ENCODE measurements around the gene FAM9C.
"Not testable (repeated sequence)": the region's sequence is repeated elsewhere in the genome, so short reads cannot be mapped to it uniquely, and the experiment has no call there.

Gene FAM9C

GRCh38 chrX:13076176-13076961, 31.9 kb upstream of the FAM9C start:
- DNase-seq (ENCODE audit: low spot score) = no peak

GRCh38 chrX:13074297-13075262, 30.2 kb upstream of the FAM9C start:
- no peak for DNase-seq (ENCODE audit: low spot score)

DNA sequence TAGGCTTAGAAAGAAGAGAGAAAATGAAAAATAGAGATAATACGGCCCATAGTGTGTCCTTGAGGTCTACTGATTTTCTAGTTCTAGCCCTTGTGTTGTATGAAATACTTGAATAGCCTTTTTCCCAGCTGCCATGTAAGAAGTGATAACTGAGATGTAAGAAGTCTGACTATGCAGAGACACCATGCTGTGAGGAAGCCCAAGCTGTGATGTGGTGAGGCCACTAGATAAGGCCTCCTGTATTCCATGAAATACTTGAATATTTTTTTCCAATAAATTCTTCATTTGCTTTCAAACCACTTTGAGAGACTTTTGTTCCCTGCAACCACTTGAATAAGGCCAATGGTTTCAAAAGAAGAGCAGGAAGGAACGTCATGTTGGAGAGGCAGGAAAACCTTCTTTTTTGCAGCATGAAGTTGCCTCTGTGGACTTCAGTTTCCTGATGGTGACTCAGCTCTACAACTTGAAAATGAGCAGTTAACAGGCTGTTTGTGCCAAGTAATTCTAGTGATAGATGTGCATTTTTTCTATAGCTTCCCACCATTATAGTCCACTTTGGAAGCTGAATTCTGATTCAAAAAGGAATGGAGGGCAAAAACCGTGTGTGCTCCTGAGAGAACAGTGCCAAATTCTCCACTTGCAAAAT, 25.5 kb upstream of the FAM9C start:
- no peak for DNase-seq (ENCODE audit: low spot score)

GRCh38 chrX:13068651-13069050, 24.2 kb upstream of the FAM9C start:
- DNase-seq (ENCODE audit: low spot score) = no peak

- no peak for DNase-seq (ENCODE audit: low spot score)
These were observed 23.4 kb upstream of the FAM9C start for GRCh38 chrX:13067773-13068172.

GRCh38 chrX:13066391-13066790, 22.0 kb upstream of the FAM9C start:
- DNase-seq (ENCODE audit: low spot score) = no peak

GRCh38 chrX:13064599-13065143, 20.3 kb upstream of the FAM9C start:
- no peak for DNase-seq (ENCODE audit: low spot score)

DNA sequence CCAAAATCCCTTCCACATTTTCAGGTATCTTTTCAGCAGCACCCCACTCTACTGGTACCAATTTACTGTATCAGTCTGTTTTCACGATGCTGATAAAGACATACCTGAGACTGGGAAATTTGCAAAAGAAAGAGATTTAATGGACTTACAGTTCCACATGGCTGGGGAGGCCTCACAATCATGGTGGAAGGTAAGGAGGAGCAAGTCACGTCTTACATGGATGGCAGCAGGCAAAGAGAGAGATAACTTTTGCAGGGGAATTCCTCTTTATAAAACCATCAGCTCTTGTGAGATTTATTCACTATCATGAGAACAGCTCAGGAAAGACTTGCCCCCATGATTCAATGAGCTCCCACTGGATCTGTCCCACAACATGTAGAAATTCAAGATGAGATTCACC, 18.7 kb upstream of the FAM9C start:
- not testable (repeated sequence) for DNase-seq (ENCODE audit: low spot score)

DNA sequence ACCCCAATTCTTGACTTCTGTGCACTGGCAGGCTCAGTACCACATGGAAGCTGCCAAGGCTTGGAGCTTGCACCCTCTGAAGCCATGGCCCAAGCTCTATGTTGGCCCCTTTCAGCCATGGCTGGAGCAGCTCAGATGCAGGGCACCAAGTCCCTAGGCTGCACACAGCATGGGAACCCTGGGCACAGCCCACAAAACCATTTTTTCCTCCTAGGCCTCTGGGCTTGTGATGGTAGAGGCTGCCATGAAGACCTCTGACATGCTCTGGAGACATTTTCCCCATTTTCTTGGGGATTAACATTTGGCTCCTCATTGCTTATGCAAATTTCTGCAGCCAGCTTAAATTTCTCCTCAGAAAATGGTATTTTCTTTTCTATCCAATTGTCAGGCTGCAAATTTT, 17.9 kb upstream of the FAM9C start:
- DNase-seq (ENCODE audit: low spot score) = not testable (repeated sequence)

- DNase-seq (ENCODE audit: low spot score) = not testable (repeated sequence)
These were observed 16.8 kb upstream of the FAM9C start for GRCh38 chrX:13061215-13061708.

- DNase-seq (ENCODE audit: low spot score) = no peak
These were observed 15.4 kb upstream of the FAM9C start for GRCh38 chrX:13059637-13060499.

GRCh38 chrX:13055486-13055885, 11.1 kb upstream of the FAM9C start:
- no peak for DNase-seq (ENCODE audit: low spot score)

DNA sequence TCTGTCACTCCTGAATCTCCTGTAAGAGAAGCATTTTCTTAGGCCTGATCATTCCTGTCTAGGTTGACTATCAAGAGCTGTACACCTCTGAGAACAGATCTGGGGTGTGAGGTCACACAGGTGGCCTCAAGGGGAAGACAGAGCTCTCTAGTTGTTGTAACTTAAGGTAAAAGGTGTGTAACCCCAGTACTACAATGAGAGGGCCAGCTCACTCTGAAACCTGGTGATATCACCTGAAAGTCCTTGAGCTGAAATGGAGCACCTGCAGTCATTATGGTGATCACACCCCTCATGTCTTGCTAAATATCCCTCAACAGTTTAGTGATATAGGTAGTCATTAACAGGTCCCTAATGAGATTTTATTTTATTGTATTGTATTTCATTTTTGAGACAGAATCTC, 8.8 kb upstream of the FAM9C start:
- no peak for DNase-seq (ENCODE audit: low spot score)

DNA sequence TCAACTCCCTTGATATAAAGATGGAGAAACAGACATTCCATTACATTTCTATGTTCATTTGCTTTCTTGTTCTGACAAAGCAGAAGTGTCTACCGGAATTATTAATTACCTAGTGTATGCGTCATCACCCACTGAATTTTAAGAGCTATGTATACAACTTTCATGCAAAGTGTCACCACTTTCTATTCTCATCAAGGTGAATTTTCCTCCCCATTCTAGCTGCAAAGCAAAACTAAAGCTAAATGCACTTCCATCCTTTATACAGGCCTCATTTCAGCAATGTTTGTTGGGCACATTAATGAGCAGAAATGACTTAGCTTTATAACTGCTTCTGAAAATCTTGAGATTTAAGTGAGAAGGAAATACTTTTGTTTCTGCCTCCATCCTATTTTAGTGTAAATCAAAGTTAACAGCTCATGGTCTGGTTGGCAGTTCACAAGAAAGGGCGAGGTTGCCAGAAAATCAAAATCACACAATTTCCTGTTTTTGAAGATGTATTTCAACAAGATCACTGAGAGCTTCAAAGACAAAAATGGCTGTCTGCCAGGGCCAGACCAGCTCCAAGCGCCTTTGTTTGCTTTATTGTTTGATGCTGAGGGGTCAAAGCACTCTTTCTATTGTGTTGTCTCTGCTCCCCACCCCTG, 7.2 kb upstream of the FAM9C start:
- DNase-seq (ENCODE audit: low spot score) = no peak

GRCh38 chrX:13051167-13051528, 6.7 kb upstream of the FAM9C start:
- DNase-seq (ENCODE audit: low spot score) = no peak

DNA sequence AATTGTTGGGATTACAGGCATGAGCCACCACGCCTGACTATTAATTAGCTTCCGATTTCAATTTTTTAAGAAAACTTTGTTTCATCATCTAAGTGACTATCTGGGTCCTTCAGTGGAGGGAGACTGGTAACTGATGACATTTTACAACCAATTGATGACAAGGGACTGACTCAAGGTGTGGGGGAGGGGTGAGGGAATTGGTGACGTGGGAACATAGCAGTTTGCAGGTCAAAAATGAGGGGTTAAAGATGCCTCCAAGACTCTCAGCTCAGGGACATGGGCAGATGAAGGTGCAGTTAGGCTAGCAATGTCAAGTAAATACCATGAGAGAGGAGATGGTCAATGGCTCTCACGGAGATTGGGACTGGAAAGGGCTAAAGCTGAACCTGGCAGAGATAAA, 5.7 kb upstream of the FAM9C start:
- no peak for DNase-seq (ENCODE audit: low spot score)

- DNase-seq (ENCODE audit: low spot score) = no peak
These were observed 3.9 kb upstream of the FAM9C start for GRCh38 chrX:13048280-13048679.

- DNase-seq (ENCODE audit: low spot score) = no peak
These were observed 3.3 kb upstream of the FAM9C start for GRCh38 chrX:13047759-13048158.

GRCh38 chrX:13046141-13046855, 1.9 kb upstream of the FAM9C start:
- DNase-seq (ENCODE audit: low spot score) = no peak

- DNase-seq (ENCODE audit: low spot score) = no peak
These were observed 482 bp downstream of the FAM9C start for GRCh38 chrX:13043938-13044337.

Data from SK-N-DZ (cell line).